ENCODE measurements around the gene S100A9. TPM values are rescaled to one million over a fixed set of nuclear protein-coding genes. Genes with fewer than 3 reads are reported as not detected.
A peak's percentile ranks its signal among the peaks of the same experiment; 100 is the strongest.
"Not testable (repeated sequence)": the region's sequence is repeated elsewhere in the genome, so short reads cannot be mapped to it uniquely, and the experiment has no call there.

The S100A9 gene
- total RNA-seq, 1 experiment from 2014 or later: not detected

GRCh38 chr1:153345187-153346076 is 12.2 kb upstream of the S100A9 start:
- no peak for DNase-seq (ENCODE audit: low read depth)

GRCh38 chr1:153346077-153346723 is 11.5 kb upstream of the S100A9 start:
- no peak for DNase-seq (ENCODE audit: low read depth)

- not testable (repeated sequence) for DNase-seq (ENCODE audit: low read depth)
Measured at GRCh38 chr1:153347049-153347448, 10.6 kb upstream of the S100A9 start.

GRCh38 chr1:153347856-153348255 is 9.8 kb upstream of the S100A9 start:
- no peak for DNase-seq (ENCODE audit: low read depth)

GRCh38 chr1:153348511-153349362 is 8.9 kb upstream of the S100A9 start, which contains the start of gene PGLYRP4:
TSS of gene PGLYRP4 (minus strand) at chr1:153348841. CDS start at chr1:153347932, 909 bp downstream.
- no peak for DNase-seq (ENCODE audit: low read depth)

GRCh38 chr1:153349363-153350320 is 8.0 kb upstream of the S100A9 start:
- no peak for DNase-seq (ENCODE audit: low read depth)

- DNase-seq (ENCODE audit: low read depth): no peak
Measured at GRCh38 chr1:153350321-153350957, 7.2 kb upstream of the S100A9 start.

GRCh38 chr1:153352523-153352922 is 5.1 kb upstream of the S100A9 start:
- peak; percentile 79 for DNase-seq (ENCODE audit: low read depth)

GRCh38 chr1:153353226-153353947 is 4.3 kb upstream of the S100A9 start:
- DNase-seq (ENCODE audit: low read depth): peak; percentile 33

GRCh38 chr1:153354515-153355193 is 3.0 kb upstream of the S100A9 start:
- DNase-seq (ENCODE audit: low read depth): no peak

- peak; percentile 78 for DNase-seq (ENCODE audit: low read depth)
Measured at GRCh38 chr1:153355445-153356071, 2.1 kb upstream of the S100A9 start.

- no peak for DNase-seq (ENCODE audit: low read depth)
Measured at GRCh38 chr1:153356392-153357075, 1.1 kb upstream of the S100A9 start.

- no peak for DNase-seq (ENCODE audit: low read depth)
Measured at GRCh38 chr1:153357076-153357852, 390 bp upstream of the S100A9 start.

- DNase-seq (ENCODE audit: low read depth): no peak
Measured at GRCh38 chr1:153358691-153358975, 979 bp downstream of the S100A9 start.

- no peak for DNase-seq (ENCODE audit: low read depth)
Measured at GRCh38 chr1:153359241-153359640, 1.6 kb downstream of the S100A9 start.

GRCh38 chr1:153360190-153360589 is 2.5 kb downstream of the S100A9 start:
- DNase-seq (ENCODE audit: low read depth): no peak

Measured in Daoy (cell line).